ENCODE results near the gene EDEM1.

The EDEM1 gene

DNA sequence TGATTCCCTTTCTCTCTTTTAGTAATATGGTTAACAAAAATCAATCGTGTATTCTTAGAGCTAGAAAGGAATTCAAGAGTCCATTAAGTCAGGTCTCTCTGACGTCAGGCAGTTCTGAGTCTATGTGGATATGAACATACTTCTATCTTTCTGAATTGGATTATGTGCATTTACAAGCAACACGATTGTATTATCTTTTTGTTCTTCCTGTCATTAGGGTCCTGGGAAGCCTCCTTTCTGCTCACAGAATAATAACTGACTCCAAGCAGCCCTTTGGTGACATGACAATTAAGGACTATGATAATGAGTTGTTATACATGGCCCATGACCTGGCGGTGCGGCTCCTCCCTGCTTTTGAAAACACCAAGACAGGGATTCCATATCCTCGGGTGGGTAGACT is 14.0 kb downstream of the EDEM1 start:
- DNase-seq, result no peak

DNA sequence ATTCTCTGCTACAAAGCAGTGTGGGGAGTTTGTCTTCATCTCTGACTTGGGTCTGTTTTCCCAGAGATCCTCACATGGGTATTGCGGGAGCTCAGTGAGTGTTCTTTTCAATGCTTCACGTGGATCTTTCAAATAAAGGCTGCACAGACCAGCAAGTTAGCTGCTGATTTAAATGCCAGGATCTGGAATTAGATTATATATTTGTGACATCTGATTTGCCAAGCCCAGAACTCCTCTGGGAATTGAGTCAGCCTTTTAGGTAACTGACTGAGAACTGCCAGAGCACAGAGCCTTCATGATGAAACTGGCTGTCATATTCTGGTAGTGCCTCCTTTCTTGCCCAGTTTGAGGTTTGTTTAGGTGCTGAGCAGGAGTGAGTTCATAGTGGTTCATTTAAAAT is 14.7 kb downstream of the EDEM1 start:
- DNase-seq, result no peak

DNA sequence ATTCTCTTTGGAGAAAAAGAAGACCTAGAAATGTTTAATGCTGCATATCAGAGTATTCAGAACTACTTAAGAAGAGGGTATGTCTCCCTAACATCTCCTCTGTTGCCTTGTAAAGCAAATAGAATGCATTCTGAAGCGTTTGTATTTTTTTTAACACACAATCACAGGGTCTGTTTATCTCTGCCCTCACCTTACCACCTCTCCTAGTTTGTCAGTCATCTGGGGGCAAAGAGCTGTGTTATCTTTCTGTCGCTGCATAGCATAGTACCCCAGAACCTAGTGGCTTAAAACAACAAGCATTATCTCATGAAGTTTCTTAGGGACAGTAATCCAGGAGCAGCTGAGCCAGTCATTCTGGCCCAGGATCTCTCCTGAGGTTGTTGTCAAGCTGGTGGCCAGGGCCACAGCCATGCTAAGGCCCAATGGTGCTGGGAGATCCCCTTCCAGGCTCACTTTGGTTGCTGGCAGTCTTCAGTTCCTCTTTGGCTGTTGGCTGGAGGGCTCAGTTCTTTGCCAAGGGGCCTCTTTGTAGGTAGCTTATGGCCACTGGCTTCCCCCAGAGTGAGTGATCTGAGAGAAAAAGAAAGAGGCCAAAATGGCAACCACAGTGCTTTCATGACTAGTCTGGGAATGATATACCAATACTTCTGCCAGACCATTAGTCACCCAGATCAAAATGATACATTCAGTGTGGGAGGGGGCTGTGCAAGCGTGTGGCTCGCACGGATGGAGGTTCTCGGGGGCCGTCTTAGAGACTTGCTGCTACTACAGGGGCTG is 17.8 kb downstream of the EDEM1 start:
- no peak for DNase-seq

- DNase-seq, result no peak
These were observed 23.4 kb downstream of the EDEM1 start for GRCh38 chr3:5210926-5211325.

GRCh38 chr3:5212628-5213573 is 25.4 kb downstream of the EDEM1 start:
- DNase-seq, result no peak

- no peak for DNase-seq
These were observed 26.1 kb downstream of the EDEM1 start for GRCh38 chr3:5213574-5213966.

DNA sequence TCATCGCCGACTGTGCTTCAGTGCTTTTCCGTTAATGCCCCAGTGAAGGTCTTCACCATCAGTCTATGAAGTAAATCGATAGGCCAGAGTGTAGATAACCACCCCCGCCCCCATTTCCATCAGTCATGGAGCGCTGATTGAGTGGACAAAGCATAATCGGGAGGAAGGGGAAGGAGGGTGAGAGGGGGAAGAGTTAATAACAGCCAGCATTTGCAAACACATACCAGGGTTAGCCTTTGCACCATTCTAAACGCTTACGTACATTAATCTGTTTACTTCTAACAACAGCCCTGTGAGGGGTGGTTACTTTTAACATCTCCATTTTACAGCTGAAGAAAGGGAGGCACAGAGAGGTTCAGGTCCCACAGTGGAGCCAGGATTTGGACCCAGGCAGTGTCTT is 26.8 kb downstream of the EDEM1 start:
- DNase-seq, result no peak

GRCh38 chr3:5217824-5218595 is 30.5 kb downstream of the EDEM1 start:
- no peak for DNase-seq

DNA sequence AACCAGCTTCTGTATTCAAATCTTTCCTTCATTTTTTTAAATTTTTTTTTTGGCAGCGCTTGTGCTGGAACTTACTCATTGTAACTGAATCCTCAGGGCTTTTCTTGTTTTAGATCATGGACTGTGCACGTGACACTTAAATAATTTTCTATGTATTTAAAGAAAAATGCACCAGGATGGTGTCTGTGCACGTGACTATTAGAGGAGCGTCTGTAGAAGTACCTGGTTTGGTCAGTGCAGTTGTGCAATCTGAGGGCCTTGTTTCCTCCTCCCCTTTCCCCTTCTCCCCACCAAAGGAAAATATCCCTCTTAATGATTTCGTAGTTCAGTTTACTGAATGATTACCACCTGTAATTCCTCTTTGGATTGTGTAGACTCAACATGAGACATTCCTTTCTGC is 31.3 kb downstream of the EDEM1 start:
- no peak for DNase-seq

- DNase-seq, result no peak
These were observed 31.7 kb downstream of the EDEM1 start for GRCh38 chr3:5219216-5219615.

- DNase-seq, result no peak
These were observed 32.7 kb downstream of the EDEM1 start for GRCh38 chr3:5220193-5220592.

GRCh38 chr3:5220667-5221431 is 33.3 kb downstream of the EDEM1 start:
- DNase-seq, result no peak

DNA sequence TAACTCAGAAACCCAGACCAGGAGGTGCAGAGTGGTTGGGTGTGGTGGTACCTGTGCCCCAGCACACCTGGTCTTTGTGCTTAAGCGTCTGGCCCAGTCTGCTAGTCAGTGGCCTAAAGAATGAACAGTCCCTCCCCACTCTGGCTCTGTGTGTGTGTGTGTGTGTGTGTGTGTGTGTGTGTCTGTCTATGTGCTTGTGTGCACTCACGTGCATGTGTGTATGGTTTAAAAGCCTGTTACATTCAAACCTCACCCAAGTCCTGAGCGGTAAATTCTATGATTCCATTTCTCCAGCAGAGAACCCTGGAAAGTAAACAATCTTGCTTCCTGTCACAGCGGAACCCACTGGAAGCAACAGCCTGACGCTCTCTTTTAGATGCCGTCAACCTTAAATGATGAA is 34.2 kb downstream of the EDEM1 start:
- no peak for DNase-seq

GRCh38 chr3:5222283-5223005 is 34.9 kb downstream of the EDEM1 start:
- DNase-seq, result no peak

GRCh38 chr3:5226783-5227182 is 39.3 kb downstream of the EDEM1 start:
- DNase-seq, result no peak

- DNase-seq, result no peak
These were observed 40.3 kb downstream of the EDEM1 start for GRCh38 chr3:5227812-5228211.

- DNase-seq, result no peak
These were observed 41.9 kb downstream of the EDEM1 start for GRCh38 chr3:5229414-5229813.

DNA sequence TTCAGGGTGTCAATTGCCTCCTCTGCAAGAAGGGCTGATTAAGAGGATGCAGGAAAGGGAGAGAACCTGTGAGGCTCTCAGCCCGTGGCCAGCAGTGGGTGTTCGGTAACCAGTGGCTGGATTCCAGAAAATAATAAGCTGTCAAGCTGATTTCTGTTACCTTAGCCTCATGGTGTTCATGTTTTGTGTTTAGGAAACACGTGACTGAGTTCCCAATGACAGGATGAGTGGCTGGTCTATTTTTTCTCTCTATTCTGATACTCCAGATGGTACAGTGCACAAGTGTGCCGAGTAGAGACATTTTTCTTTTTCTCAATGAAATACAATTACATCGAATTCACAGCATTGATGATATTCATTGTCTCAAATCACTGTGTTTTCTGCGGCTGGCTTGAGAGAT is 43.6 kb downstream of the EDEM1 start:
- no peak for DNase-seq

GRCh38 chr3:5231487-5231886 is 44.0 kb downstream of the EDEM1 start:
- no peak for DNase-seq

DNA sequence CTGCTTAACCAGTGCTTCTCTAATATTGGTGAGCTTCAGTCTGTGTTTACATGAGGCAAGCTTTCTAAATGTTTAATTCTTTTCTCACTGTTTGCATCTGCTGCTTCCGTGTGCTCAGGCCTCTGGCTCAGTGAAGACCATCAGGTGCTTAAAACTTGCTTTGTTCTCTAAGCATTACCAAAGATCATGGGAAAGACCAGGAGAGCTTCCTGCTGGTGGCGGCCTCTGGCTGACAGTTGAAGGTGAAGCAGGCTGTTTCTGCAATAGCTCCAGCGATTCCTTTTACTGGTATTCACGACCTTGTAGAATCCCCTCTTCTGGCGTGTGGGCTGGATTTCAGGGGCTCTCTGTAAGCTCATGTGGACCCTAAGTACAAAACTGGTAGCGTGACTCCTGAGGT is 45.1 kb downstream of the EDEM1 start:
- DNase-seq, result no peak

DNA sequence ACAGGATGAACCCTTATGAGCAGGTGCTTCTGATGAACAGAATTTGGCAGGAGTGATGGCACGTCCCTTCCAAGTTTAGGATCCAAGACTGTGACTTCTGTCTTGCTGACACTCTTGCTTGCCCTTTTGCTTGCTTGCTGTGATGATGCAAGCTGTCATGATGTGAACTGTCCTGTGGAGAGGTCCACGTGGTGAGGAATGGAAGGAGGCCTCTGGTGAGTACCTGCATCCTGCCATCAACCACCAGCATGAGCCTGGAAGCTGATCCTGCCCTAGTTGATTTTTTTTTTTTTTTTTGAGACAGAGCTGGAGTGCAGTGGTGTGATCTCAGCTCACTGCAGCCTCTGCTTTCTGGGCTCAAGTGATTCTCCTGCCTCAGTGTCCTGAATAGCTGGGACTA is 45.5 kb downstream of the EDEM1 start:
- no peak for DNase-seq

- DNase-seq, result no peak
These were observed 48.1 kb downstream of the EDEM1 start for GRCh38 chr3:5235655-5236054.
